ENCODE data around the gene KCNQ1. TPM values are rescaled to one million over a fixed set of nuclear protein-coding genes. Genes with fewer than 3 reads are reported as not detected.

Gene KCNQ1
- total and polyA plus RNA-seq, 2 of the 13 experiments (the other 11 are each of a cell fraction or from before 2014, with no cell fraction given): 0.02 to 0.08 TPM

DNA sequence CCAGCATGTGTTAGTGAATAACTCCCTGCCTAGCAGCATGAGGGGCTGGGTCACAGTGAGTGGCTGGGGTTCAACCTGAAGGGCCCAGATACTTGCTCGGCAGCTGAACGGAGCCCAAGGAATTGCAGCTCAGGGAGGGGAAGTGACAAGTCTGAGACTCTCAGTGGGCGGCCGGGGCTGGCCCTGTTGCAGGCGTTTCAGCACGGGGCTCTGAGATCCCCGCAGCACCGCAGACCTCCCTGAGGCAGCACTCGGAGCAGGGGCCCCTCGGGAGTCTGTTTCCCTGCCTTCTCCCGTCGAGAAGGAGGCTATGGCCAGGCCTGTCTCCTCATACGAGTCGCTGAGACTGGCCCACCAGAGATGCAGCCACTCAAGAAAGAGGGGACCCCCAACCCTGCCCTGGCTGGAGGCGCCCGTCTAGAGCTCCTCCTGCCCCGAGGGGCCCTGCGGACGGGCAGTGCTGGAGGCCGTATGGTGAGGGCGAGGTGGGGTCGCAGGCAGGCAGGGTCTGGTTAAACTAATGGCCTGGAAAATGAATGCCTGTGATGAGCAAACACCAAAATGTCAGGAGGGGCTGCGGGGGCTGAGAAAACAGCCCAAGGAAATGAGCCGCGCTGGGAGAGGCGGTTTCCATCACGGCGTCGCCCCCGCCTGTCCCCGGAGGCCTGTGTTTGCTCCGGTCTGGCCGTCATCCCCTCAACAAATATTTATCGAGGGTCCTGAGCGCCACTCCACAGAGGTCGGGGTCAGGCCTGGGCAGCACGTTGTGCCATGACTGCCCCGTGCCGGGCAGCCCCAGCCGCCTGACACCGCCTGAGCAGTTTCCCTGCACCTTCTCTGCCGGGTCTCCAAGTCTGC is 35.0 kb upstream of the KCNQ1 start (continued):
- TF ChIP-seq, protein P1, sequence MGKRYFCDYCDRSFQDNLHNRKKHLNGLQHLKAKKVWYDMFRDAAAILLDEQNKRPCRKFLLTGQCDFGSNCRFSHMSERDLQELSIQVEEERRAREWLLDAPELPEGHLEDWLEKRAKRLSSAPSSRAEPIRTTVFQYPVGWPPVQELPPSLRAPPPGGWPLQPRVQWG (CRISPR knock-in tag; IDR thresholded peaks at IDR 0.05; ENCODE audit: borderline replicate concordance, low read depth): no peak
- TF ChIP-seq FOXP1 (IDR thresholded peaks at IDR 0.05) (no peak), FOXP1 (CRISPR knock-in tag; IDR thresholded peaks at IDR 0.05) (peak; percentile 41; the same call in 1 of the 2 replicates), ZFYVE20 (CRISPR knock-in tag; IDR thresholded peaks at IDR 0.05; ENCODE audit: borderline replicate concordance, low read depth) (no peak), GATAD2A (CRISPR knock-in tag; IDR thresholded peaks at IDR 0.05) (peak; percentile 85; the same call in 1 of the 2 replicates), SPEN (CRISPR knock-in tag; IDR thresholded peaks at IDR 0.05; ENCODE audit: low read depth) (peak; percentile 69; the same call in 1 of the 2 replicates), ZNF44 (CRISPR knock-in tag; IDR thresholded peaks at IDR 0.05) (no peak), SMAD9 (CRISPR knock-in tag; IDR thresholded peaks at IDR 0.05) (no peak), ISL2 (CRISPR knock-in tag; IDR thresholded peaks at IDR 0.05) (peak; percentile 64), NFATC3 (CRISPR knock-in tag; IDR thresholded peaks at IDR 0.05) (no peak), GABPA (IDR thresholded peaks at IDR 0.05; ENCODE audit: low read depth, low read length) (no peak), GABPA (CRISPR knock-in tag; IDR thresholded peaks at IDR 0.05; ENCODE audit: low read depth) (peak; percentile 56; the same call in 1 of the 2 replicates), ZNF724P (CRISPR knock-in tag; IDR thresholded peaks at IDR 0.05; ENCODE audit: borderline replicate concordance) (peak; percentile 46; the same call in 1 of the 2 replicates), ZNF557 (CRISPR knock-in tag; IDR thresholded peaks at IDR 0.05) (no peak)
- TF ChIP-seq, protein P2, sequence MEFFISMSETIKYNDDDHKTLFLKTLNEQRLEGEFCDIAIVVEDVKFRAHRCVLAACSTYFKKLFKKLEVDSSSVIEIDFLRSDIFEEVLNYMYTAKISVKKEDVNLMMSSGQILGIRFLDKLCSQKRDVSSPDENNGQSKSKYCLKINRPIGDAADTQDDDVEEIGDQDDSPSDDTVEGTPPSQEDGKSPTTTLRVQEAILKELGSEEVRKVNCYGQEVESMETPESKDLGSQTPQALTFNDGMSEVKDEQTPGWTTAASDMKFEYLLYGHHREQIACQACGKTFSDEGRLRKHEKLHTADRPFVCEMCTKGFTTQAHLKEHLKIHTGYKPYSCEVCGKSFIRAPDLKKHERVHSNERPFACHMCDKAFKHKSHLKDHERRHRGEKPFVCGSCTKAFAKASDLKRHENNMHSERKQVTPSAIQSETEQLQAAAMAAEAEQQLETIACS (CRISPR knock-in tag; IDR thresholded peaks at IDR 0.05): no peak
- TF ChIP-seq, protein P3, sequence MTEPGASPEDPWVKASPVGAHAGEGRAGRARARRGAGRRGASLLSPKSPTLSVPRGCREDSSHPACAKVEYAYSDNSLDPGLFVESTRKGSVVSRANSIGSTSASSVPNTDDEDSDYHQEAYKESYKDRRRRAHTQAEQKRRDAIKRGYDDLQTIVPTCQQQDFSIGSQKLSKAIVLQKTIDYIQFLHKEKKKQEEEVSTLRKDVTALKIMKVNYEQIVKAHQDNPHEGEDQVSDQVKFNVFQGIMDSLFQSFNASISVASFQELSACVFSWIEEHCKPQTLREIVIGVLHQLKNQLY (CRISPR knock-in tag; IDR thresholded peaks at IDR 0.05): peak; percentile 82
- TF ChIP-seq, protein P4, sequence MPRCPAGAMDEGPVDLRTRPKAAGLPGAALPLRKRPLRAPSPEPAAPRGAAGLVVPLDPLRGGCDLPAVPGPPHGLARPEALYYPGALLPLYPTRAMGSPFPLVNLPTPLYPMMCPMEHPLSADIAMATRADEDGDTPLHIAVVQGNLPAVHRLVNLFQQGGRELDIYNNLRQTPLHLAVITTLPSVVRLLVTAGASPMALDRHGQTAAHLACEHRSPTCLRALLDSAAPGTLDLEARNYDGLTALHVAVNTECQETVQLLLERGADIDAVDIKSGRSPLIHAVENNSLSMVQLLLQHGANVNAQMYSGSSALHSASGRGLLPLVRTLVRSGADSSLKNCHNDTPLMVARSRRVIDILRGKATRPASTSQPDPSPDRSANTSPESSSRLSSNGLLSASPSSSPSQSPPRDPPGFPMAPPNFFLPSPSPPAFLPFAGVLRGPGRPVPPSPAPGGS (CRISPR knock-in tag; IDR thresholded peaks at IDR 0.05): no peak; the same call in 1 of the 2 replicates
- TF ChIP-seq, protein P5, sequence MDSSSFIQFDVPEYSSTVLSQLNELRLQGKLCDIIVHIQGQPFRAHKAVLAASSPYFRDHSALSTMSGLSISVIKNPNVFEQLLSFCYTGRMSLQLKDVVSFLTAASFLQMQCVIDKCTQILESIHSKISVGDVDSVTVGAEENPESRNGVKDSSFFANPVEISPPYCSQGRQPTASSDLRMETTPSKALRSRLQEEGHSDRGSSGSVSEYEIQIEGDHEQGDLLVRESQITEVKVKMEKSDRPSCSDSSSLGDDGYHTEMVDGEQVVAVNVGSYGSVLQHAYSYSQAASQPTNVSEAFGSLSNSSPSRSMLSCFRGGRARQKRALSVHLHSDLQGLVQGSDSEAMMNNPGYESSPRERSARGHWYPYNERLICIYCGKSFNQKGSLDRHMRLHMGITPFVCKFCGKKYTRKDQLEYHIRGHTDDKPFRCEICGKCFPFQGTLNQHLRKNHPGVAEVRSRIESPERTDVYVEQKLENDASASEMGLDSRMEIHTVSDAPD (CRISPR knock-in tag; IDR thresholded peaks at IDR 0.05): 0 out of 2 replicates have a peak, but pooled peaks have one; percentile 70
- TF ChIP-seq, protein P6, sequence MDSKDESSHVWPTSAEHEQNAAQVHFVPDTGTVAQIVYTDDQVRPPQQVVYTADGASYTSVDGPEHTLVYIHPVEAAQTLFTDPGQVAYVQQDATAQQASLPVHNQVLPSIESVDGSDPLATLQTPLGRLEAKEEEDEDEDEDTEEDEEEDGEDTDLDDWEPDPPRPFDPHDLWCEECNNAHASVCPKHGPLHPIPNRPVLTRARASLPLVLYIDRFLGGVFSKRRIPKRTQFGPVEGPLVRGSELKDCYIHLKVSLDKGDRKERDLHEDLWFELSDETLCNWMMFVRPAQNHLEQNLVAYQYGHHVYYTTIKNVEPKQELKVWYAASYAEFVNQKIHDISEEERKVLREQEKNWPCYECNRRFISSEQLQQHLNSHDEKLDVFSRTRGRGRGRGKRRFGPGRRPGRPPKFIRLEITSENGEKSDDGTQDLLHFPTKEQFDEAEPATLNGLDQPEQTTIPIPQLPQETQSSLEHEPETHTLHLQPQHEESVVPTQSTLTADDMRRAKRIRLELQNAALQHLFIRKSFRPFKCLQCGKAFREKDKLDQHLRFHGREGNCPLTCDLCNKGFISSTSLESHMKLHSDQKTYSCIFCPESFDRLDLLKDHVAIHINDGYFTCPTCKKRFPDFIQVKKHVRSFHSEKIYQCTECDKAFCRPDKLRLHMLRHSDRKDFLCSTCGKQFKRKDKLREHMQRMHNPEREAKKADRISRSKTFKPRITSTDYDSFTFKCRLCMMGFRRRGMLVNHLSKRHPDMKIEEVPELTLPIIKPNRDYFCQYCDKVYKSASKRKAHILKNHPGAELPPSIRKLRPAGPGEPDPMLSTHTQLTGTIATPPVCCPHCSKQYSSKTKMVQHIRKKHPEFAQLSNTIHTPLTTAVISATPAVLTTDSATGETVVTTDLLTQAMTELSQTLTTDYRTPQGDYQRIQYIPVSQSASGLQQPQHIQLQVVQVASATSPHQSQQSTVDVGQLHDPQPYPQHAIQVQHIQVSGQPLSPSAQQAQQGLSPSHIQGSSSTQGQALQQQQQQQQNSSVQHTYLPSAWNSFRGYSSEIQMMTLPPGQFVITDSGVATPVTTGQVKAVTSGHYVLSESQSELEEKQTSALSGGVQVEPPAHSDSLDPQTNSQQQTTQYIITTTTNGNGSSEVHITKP (CRISPR knock-in tag; IDR thresholded peaks at IDR 0.05; ENCODE audit: low read depth): no peak

Data from HepG2 (cell line).